HEK293T (cell line): ENCODE data around the gene NHSL2.

Source experiments
- CTBP1 ChIP-seq: fragments of 450-650 bp; IDR thresholded peaks from 2 replicates; pipeline ENCODE4 v1.6.1; 2016; ENCODE audit warnings: borderline replicate concordance
- ELF4 ChIP-seq: fragments of 450-650 bp; IDR thresholded peaks from 2 replicates; pipeline ENCODE4 v1.6.1; 2017; ENCODE audit warnings: antibody characterized with exemption
- FOXA1 ChIP-seq: fragments of 450-650 bp; IDR thresholded peaks from 2 replicates; pipeline ENCODE4 v1.6.1; 2016; ENCODE audit warnings: mild to moderate bottlenecking
- FOXK2 ChIP-seq: fragments of 450-650 bp; IDR thresholded peaks from 2 replicates; pipeline ENCODE4 v1.6.1; 2016; ENCODE audit warnings: mild to moderate bottlenecking
- FOXM1 ChIP-seq: fragments of 450-650 bp; IDR thresholded peaks from 2 replicates; pipeline ENCODE4 v1.6.1; 2017; ENCODE audit warnings: mild to moderate bottlenecking, borderline replicate concordance
- HDGF ChIP-seq: fragments of 450-650 bp; IDR thresholded peaks from 2 replicates; pipeline ENCODE4 v1.6.1; 2017; ENCODE audit warnings: antibody characterized with exemption, borderline replicate concordance
- LEF1 ChIP-seq: fragments of 450-650 bp; IDR thresholded peaks from 2 replicates; pipeline ENCODE4 v1.6.1; 2017; ENCODE audit warnings: mild to moderate bottlenecking, borderline replicate concordance
- PKNOX1 ChIP-seq: fragments of 450-650 bp; IDR thresholded peaks from 2 replicates; pipeline ENCODE4 v1.6.1; 2016

- TF ChIP-seq FOXK2 = no peak
- TF ChIP-seq CTBP1 = no peak
- TF ChIP-seq HDGF = no peak
- no peak for TF ChIP-seq LEF1
- TF ChIP-seq FOXA1 = no peak
- no peak for TF ChIP-seq FOXM1
- no peak for TF ChIP-seq ELF4
- no peak for TF ChIP-seq PKNOX1
Measured at GRCh38 chrX:72028701-72029470, 118.2 kb downstream of the NHSL2 start.
